ENCODE measurements around the gene ATF6. TPM values are rescaled to one million over a fixed set of nuclear protein-coding genes. Genes with fewer than 3 reads are reported as not detected.

Gene ATF6
- total and polyA plus RNA-seq, 9 of the 15 experiments (the other 6 are each of a cell fraction or from before 2014, with no cell fraction given) = 11.7 to 32.4 (median 20.4) TPM

GRCh38 chr1:161805399-161806197 lies 39.5 kb downstream of the ATF6 start (continued):
- no peak for TF ChIP-seq TFAM (CRISPR knock-in tag; conservative IDR thresholded peaks at IDR 0.05)
- no peak for TF ChIP-seq ZFX (CRISPR knock-in tag; IDR thresholded peaks at IDR 0.05)
- no peak for TF ChIP-seq RERE (CRISPR knock-in tag; IDR thresholded peaks at IDR 0.05; ENCODE audit: borderline replicate concordance)
- no peak for TF ChIP-seq CBX8 (IDR thresholded peaks at IDR 0.05; ENCODE audit: borderline replicate concordance, extremely low read depth, low read depth, low read length, poor library complexity, severe bottlenecking)
- no peak for TF ChIP-seq KDM1A (IDR thresholded peaks at IDR 0.05)
- TF ChIP-seq ZNF232 (CRISPR knock-in tag; IDR thresholded peaks at IDR 0.05) = no peak
- no peak for TF ChIP-seq STAG1 (CRISPR knock-in tag; IDR thresholded peaks at IDR 0.05; ENCODE audit: borderline replicate concordance)
- no peak for TF ChIP-seq BRD4 (IDR thresholded peaks at IDR 0.05)
- TF ChIP-seq FOXP1 (CRISPR knock-in tag; IDR thresholded peaks at IDR 0.05) = no peak
- TF ChIP-seq HSF4 (CRISPR knock-in tag; IDR thresholded peaks at IDR 0.05; ENCODE audit: borderline replicate concordance) = no peak
